K562 (cell line): Measurements from ENCODE around the gene CDK14. TPM values are rescaled to one million over a fixed set of nuclear protein-coding genes. Genes with fewer than 3 reads are reported as not detected.

ENCODE experiments used
- CHCHD3 ChIP-seq: fragments of 250-450 bp; sonication (Bioruptor Pico); IDR thresholded peaks from 2 replicates; pipeline ENCODE4 v2.1.2; 2022; ENCODE audit warnings: mild to moderate bottlenecking
- REST ChIP-seq, 2 experiments: fragments of 450-650 bp; formaldehyde crosslinking in 1 of 2; IDR thresholded peaks; 2 replicates each; pipeline versions ENCODE4 v1.4.0 to v1.6.1; 2014 to 2020; ENCODE audit warnings: mild to moderate bottlenecking in 2 of 2, borderline replicate concordance in 1 of 2, low read depth in 1 of 2
- polyA plus RNA-seq, 8 experiments: library from polyadenylated mRNA; depleted of rRNA in 4 of 8; stranded (reverse) in 5 of 8; unstranded in 3 of 8; fragments of >200 nt; fragmentation: Nextera tagmentation in 2 of 8; fragmentation: Illumina TruSeq in 1 of 8; extraction: Ambion mirVana in 2 of 8; extraction: Trizol in 1 of 8; gene quantifications; 2 replicates each; pipeline versions ENCODE4 v1.2.1 to v1.2.3, GENCODE V29; 2011 to 2014; ENCODE audit warnings: inconsistent platforms in 1 of 8, missing spikeins in 1 of 8
- total RNA-seq, 7 experiments: library from RNA; depleted of rRNA in 6 of 7; stranded (reverse); fragments of >200 nt in 6 of 7; fragmentation: Illumina TruSeq in 2 of 7; extraction: Trizol in 2 of 7; gene quantifications; 2 replicates each; pipeline versions ENCODE4 v1.2.1 to v1.2.3, GENCODE V29; 2011 to 2021; ENCODE audit warnings: low replicate concordance in 1 of 7

CDK14 gene
- total and polyA plus RNA-seq, 9 of the 15 experiments (the other 6 are each of a cell fraction or from before 2014, with no cell fraction given), result 0.03 to 0.91 (median 0.16) TPM

GRCh38 chr7:90774706-90775105 lies 178.6 kb downstream of the CDK14 start (continued):
- no peak for TF ChIP-seq REST (IDR thresholded peaks at IDR 0.05; ENCODE audit: borderline replicate concordance)
- TF ChIP-seq REST (CRISPR knock-in tag; IDR thresholded peaks at IDR 0.05; ENCODE audit: low read depth), result no peak
- TF ChIP-seq CHCHD3 (CRISPR knock-in tag), result no peak
